MM.1S (cell line): ENCODE measurements around the gene RTN4R.
A peak's percentile ranks its signal among the peaks of the same experiment; 100 is the strongest.

Experiments
- DNase-seq: peaks from one replicate; pipeline ENCODE4 v3.0.0-alpha.2; 2015
- H2AFZ ChIP-seq: fragments of 300-600 bp; sonication (generic); 2 replicates; pipeline ENCODE4 v1.6.0; 2016; ENCODE audit warnings: antibody characterized with exemption, low read length
- H3F3A ChIP-seq: fragments of 300-600 bp; sonication (generic); 2 replicates; pipeline ENCODE4 v1.6.1; 2016; ENCODE audit warnings: mild to moderate bottlenecking, antibody characterized with exemption, low read length, moderate library complexity, mixed read lengths; ENCODE audit not compliant: insufficient read depth
- H3K27ac ChIP-seq: fragments of 300-600 bp; sonication (generic); 2 replicates; pipeline ENCODE4 v1.5.1; 2016; ENCODE audit warnings: mild to moderate bottlenecking, low read length
- H3K27me3 ChIP-seq: fragments of 300-600 bp; sonication (generic); replicated peaks from 2 replicates; pipeline ENCODE4 v1.6.0; 2016; ENCODE audit warnings: low read length; ENCODE audit not compliant: insufficient read depth
- H3K36me3 ChIP-seq: fragments of 300-600 bp; sonication (generic); replicated peaks from 2 replicates; pipeline ENCODE4 v1.6.1; 2016; ENCODE audit warnings: mild to moderate bottlenecking, low read length, mixed read lengths; ENCODE audit not compliant: insufficient read depth
- H3K4me1 ChIP-seq: fragments of 300-600 bp; sonication (generic); 2 replicates; pipeline ENCODE4 v1.6.1; 2016; ENCODE audit warnings: low read length, mixed read lengths
- H3K4me2 ChIP-seq: fragments of 300-600 bp; sonication (generic); 2 replicates; pipeline ENCODE4 v1.6.0; 2016; ENCODE audit warnings: low read depth, low read length
- H3K4me3 ChIP-seq: fragments of 300-600 bp; sonication (generic); 2 replicates; pipeline ENCODE4 v1.5.1; 2016; ENCODE audit warnings: low read length, mixed read lengths
- H3K79me2 ChIP-seq: fragments of 300-600 bp; sonication (generic); 2 replicates; pipeline ENCODE4 v1.6.1; 2016; ENCODE audit warnings: mixed run types, low read length, mixed read lengths
- H3K9ac ChIP-seq: fragments of 300-600 bp; sonication (generic); 2 replicates; pipeline ENCODE4 v1.6.1; 2016; ENCODE audit warnings: low read length, mixed read lengths
- H3K9me2 ChIP-seq: fragments of 300-600 bp; sonication (generic); replicated peaks from 2 replicates; pipeline ENCODE4 v1.6.1; 2016; ENCODE audit warnings: mild to moderate bottlenecking, low read length, mixed read lengths; ENCODE audit not compliant: insufficient read depth
- H3K9me3 ChIP-seq: fragments of 300-600 bp; sonication (generic); replicated peaks from 2 replicates; pipeline ENCODE4 v1.6.1; 2016; ENCODE audit warnings: mild to moderate bottlenecking, low read length, mixed read lengths; ENCODE audit not compliant: insufficient read depth
- H4K20me1 ChIP-seq: fragments of 300-600 bp; sonication (generic); 2 replicates; pipeline ENCODE4 v1.6.1; 2016; ENCODE audit warnings: mild to moderate bottlenecking, low read length, moderate library complexity, mixed read lengths; ENCODE audit not compliant: insufficient read depth
- EZH2 ChIP-seq: fragments of 300-600 bp; sonication (generic); optimal IDR thresholded peaks from 2 replicates; pipeline ENCODE3; 2017; ENCODE audit warnings: low read depth, mild to moderate bottlenecking, antibody characterized with exemption, low read length, mixed read lengths
- EZH2phosphoT487 ChIP-seq: fragments of 300-600 bp; sonication (generic); IDR thresholded peaks from 2 replicates; pipeline ENCODE4 v1.6.1; 2018; ENCODE audit warnings: antibody characterized with exemption, low read length
- TF ChIP-seq, protein P1 (sequence below): fragments of 300-600 bp; sonication (generic); IDR thresholded peaks from 2 replicates; pipeline ENCODE4 v1.5.1; 2016; ENCODE audit warnings: antibody characterized with exemption, low read length, mixed read lengths

Gene RTN4R

DNA sequence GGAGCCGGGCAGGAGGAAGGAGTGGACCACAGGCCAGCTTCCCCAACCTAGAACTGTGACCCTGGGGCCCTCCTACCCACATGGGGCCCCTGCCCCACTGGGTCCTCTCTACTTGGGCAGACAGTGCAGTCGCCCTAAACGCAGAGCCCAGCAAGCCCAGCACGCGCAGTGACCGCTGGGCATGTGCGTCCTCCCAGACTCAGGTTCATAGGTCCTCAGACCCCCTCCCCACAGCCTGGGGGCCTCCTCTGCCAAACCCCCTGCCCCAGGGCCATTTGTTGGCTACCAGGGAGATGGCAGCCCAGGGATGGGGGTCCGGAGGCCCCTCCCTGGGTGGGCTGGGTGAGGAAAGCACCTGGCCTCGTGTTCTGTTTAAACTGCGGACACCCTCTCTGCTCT is 23.9 kb downstream of the RTN4R start:
- Histone ChIP-seq H3K27ac (no peak overlapping the region), H3K4me2 (no peak overlapping the region), H4K20me1 (no peaks in the 10 kb centered on the region), H3K4me3 (no peak overlapping the region), H3K36me3 (no peaks in the 10 kb centered on the region), H3K9me2 (no peaks in the 10 kb centered on the region), H3K9ac (no peak overlapping the region), H3K4me1 (no peaks in the 10 kb centered on the region), H3K9me3 (no peaks in the 10 kb centered on the region), H3K79me2 (no peaks in the 10 kb centered on the region), H3F3A (no peaks in the 10 kb centered on the region), H2AFZ (no peak overlapping the region), H3K27me3 (peaks cover 47% of the 10 kb centered on the region)
- no peak for TF ChIP-seq EZH2phosphoT487
- TF ChIP-seq, protein P1, sequence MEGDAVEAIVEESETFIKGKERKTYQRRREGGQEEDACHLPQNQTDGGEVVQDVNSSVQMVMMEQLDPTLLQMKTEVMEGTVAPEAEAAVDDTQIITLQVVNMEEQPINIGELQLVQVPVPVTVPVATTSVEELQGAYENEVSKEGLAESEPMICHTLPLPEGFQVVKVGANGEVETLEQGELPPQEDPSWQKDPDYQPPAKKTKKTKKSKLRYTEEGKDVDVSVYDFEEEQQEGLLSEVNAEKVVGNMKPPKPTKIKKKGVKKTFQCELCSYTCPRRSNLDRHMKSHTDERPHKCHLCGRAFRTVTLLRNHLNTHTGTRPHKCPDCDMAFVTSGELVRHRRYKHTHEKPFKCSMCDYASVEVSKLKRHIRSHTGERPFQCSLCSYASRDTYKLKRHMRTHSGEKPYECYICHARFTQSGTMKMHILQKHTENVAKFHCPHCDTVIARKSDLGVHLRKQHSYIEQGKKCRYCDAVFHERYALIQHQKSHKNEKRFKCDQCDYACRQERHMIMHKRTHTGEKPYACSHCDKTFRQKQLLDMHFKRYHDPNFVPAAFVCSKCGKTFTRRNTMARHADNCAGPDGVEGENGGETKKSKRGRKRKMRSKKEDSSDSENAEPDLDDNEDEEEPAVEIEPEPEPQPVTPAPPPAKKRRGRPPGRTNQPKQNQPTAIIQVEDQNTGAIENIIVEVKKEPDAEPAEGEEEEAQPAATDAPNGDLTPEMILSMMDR, result no peak
- no peak for DNase-seq

GRCh38 chr22:20243537-20244249 is 24.4 kb downstream of the RTN4R start:
- H2AFZ ChIP-seq, result 0 out of 2 replicates have a peak overlapping the region, but pooled peaks have one; percentile 31
- no peak overlapping the region for H3K9ac ChIP-seq
- H3K79me2 ChIP-seq, result no peaks in the 10 kb centered on the region
- H3K27me3 ChIP-seq, result peaks cover 52% of the 10 kb centered on the region
- H3K36me3 ChIP-seq, result no peaks in the 10 kb centered on the region
- TF ChIP-seq, protein P1, result no peak
- no peak for TF ChIP-seq EZH2phosphoT487
- TF ChIP-seq EZH2, result no peak
- no peaks in the 10 kb centered on the region for H3K4me1 ChIP-seq
- H3K27ac ChIP-seq, result no peak overlapping the region
- H3F3A ChIP-seq, result no peaks in the 10 kb centered on the region
- DNase-seq, result no peak
- no peaks in the 10 kb centered on the region for H4K20me1 ChIP-seq
- no peaks in the 10 kb centered on the region for H3K9me2 ChIP-seq
- no peak overlapping the region for H3K4me2 ChIP-seq
- H3K9me3 ChIP-seq, result no peaks in the 10 kb centered on the region
- H3K4me3 ChIP-seq, result no peak overlapping the region

- Histone ChIP-seq H3K4me1 (no peaks in the 10 kb centered on the region), H3K9me3 (no peaks in the 10 kb centered on the region), H2AFZ (no peak overlapping the region), H3F3A (no peaks in the 10 kb centered on the region), H3K27ac (no peak overlapping the region), H3K4me2 (no peak overlapping the region), H3K27me3 (peaks cover 58% of the 10 kb centered on the region), H4K20me1 (no peaks in the 10 kb centered on the region), H3K9me2 (no peaks in the 10 kb centered on the region), H3K36me3 (no peaks in the 10 kb centered on the region), H3K4me3 (no peak overlapping the region), H3K9ac (no peak overlapping the region), H3K79me2 (no peaks in the 10 kb centered on the region)
- no peak for DNase-seq
- TF ChIP-seq EZH2 (no peak), EZH2phosphoT487 (no peak)
- TF ChIP-seq, protein P1, result no peak
Measured at GRCh38 chr22:20243176-20243536, 25.0 kb downstream of the RTN4R start.
